NCI-H2171 treated with DMSO at 0.1 percent for 48 hours (cell line): ENCODE measurements around the gene TECPR1.
A peak's percentile ranks its signal among the peaks of the same experiment; 100 is the strongest.

Experiments
- DNase-seq: peaks from one replicate; lab custom pipeline; 2025; lab: John Stamatoyannopoulos, UW

Gene TECPR1

GRCh38 chr7:98191668-98192431, 60.2 kb downstream of the TECPR1 start:
- DNase-seq: no peak

- no peak for DNase-seq
Observed at GRCh38 chr7:98189559-98189958, 62.5 kb downstream of the TECPR1 start.

GRCh38 chr7:98187138-98187502, 64.9 kb downstream of the TECPR1 start:
- DNase-seq: no peak

- DNase-seq: no peak
Observed at GRCh38 chr7:98186452-98187137, 65.4 kb downstream of the TECPR1 start.

GRCh38 chr7:98185101-98185500, 66.9 kb downstream of the TECPR1 start:
- no peak for DNase-seq

GRCh38 chr7:98180751-98181150, 71.3 kb downstream of the TECPR1 start:
- DNase-seq: no peak

GRCh38 chr7:98178762-98179490, 73.1 kb downstream of the TECPR1 start:
- DNase-seq: no peak

GRCh38 chr7:98178321-98178720, 73.7 kb downstream of the TECPR1 start:
- DNase-seq: no peak

- no peak for DNase-seq
Observed at GRCh38 chr7:98177553-98177952, 74.5 kb downstream of the TECPR1 start.

GRCh38 chr7:98175260-98175940, 76.6 kb downstream of the TECPR1 start:
- no peak for DNase-seq

- DNase-seq: no peak
Observed at GRCh38 chr7:98174334-98175259, 77.4 kb downstream of the TECPR1 start.

- no peak for DNase-seq
Observed at GRCh38 chr7:98171449-98171848, 80.6 kb downstream of the TECPR1 start.

GRCh38 chr7:98170966-98171365, 81.1 kb downstream of the TECPR1 start:
- no peak for DNase-seq

- DNase-seq: no peak
Observed at GRCh38 chr7:98168904-98169621, 83.0 kb downstream of the TECPR1 start.

GRCh38 chr7:98168181-98168903, 83.7 kb downstream of the TECPR1 start:
- peak; percentile 75 for DNase-seq

GRCh38 chr7:98167653-98168052, 84.4 kb downstream of the TECPR1 start:
- no peak for DNase-seq

- no peak for DNase-seq
Observed at GRCh38 chr7:98166668-98166970, 85.4 kb downstream of the TECPR1 start.

GRCh38 chr7:98165827-98166667, 86.0 kb downstream of the TECPR1 start:
- DNase-seq: peak; percentile 32
